AG09319 (cell line): ENCODE data around the gene EIF4A3.
A peak's percentile ranks its signal among the peaks of the same experiment; 100 is the strongest.

Experiments
- DNase-seq: peaks from one replicate; pipeline ENCODE4 v3.0.0-alpha.2; 2010; ENCODE audit warnings: low read depth; ENCODE audit errors: extremely low read depth
- TF ChIP-seq, protein P1 (sequence below): IDR thresholded peaks from 2 replicates; pipeline ENCODE4 v1.5.1; 2011; ENCODE audit warnings: low read depth, mild to moderate bottlenecking, inconsistent platforms, low read length, moderate library complexity

EIF4A3 gene

DNA sequence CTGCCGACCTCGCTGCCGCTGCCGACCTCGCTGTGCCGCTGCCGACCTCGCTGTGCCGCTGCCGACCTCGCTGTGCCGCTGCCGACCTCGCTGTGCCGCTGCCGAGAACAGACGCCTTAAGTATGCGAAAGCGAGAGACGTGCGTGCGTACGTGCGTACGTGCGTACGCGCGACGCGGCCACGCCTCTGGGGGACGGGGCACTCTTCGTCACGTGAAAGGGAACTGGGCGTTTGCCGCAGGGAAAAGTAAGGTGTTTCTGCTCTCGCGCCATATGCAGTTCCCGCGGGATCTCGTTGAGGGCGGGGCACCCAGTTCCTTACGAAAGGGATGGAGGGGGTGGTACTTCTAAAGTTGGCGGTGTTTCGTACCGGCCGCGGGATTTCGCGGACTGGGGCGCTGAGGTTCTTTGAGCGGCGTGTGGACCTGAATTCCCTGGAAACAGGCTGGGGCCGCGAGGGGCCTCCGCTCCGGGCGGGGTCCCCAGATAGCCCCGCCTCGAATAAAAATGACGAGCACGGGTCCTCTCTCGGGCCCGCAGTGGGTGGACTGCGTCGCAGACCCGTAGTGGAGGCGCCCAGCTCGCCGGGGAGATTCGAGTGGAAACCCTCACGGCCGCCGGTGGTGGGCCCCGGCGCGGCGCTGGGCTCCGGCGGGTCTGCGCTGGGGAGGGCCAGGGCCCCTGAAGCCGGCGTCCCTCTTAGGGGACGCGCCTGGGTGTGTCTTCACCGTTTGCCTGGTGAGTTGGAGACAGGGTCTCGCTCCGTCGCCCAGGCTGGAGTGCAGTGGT, at the start of gene EIF4A3:
Gene EIF4A3 (minus strand): TSS at position 94 of the 788 bp plus-strand sequence. CDS start 167 bp downstream, outside the sequence.
- TF ChIP-seq, protein P1, sequence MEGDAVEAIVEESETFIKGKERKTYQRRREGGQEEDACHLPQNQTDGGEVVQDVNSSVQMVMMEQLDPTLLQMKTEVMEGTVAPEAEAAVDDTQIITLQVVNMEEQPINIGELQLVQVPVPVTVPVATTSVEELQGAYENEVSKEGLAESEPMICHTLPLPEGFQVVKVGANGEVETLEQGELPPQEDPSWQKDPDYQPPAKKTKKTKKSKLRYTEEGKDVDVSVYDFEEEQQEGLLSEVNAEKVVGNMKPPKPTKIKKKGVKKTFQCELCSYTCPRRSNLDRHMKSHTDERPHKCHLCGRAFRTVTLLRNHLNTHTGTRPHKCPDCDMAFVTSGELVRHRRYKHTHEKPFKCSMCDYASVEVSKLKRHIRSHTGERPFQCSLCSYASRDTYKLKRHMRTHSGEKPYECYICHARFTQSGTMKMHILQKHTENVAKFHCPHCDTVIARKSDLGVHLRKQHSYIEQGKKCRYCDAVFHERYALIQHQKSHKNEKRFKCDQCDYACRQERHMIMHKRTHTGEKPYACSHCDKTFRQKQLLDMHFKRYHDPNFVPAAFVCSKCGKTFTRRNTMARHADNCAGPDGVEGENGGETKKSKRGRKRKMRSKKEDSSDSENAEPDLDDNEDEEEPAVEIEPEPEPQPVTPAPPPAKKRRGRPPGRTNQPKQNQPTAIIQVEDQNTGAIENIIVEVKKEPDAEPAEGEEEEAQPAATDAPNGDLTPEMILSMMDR, result no peak
- DNase-seq, result peak; percentile 99

DNA sequence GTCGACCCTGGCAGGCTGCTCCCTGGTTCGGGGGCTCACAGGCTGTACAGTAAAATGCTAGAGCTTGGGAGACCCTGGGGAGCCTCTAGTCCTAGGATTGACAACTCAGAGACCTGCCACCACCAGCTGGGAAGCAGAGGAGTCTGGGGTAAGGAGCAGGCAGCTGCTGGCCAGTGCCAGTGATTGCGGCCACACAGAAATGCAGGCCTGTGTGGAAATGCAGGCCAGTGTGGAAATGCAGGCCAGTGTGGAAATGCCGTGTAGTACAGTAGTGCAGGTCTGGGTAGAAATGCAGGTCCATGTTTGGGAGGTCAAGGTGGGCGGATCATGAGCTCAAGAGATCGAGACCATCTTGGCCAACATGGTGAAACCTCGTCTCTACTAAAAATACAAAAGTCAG, 49.7 kb upstream of the EIF4A3 start:
- DNase-seq, result no peak
- TF ChIP-seq, protein P1, result no peak

DNA sequence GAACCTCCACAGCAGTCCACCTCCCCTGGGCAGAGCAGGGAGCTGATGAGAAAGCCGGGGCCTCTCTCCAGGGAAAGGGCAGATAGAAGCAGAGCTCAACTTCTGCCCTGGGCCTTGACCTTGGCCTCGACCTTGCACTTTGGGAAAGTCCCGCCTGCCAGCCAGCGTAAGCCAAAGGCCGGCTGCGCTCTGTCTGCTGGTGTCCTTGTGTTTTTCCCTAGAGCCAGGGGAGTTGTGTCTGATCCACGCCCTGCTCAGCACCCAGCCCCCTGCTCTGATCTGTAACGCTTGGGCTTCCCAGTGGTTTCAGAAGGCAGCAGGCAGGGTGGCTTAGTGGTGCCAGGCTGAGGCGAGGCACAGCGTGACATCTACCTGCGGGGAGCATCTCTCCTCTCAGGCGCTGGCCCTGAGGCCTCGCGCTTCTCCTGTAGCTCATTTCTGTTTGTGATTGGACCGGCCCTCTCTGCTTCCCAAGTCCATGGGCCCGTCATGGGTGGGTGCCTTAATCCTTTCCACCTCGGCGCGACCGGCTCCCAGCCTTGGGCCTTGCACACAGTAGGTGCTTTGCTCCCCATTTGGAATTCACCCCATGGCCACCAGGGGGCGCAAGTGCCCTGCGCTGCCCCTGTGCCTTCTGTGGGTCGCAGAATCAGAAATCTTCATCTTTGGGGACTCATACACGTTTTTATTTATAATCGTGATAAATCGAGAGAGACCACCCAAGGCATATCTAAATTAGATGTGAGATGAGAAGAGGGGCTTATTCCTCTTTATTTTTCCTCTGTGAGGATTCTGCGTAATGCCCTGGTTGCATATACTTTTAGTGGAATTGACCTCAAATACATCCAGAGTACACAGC, 49.0 kb upstream of the EIF4A3 start:
- DNase-seq, result no peak
- TF ChIP-seq, protein P1, result peak; percentile 89

DNA sequence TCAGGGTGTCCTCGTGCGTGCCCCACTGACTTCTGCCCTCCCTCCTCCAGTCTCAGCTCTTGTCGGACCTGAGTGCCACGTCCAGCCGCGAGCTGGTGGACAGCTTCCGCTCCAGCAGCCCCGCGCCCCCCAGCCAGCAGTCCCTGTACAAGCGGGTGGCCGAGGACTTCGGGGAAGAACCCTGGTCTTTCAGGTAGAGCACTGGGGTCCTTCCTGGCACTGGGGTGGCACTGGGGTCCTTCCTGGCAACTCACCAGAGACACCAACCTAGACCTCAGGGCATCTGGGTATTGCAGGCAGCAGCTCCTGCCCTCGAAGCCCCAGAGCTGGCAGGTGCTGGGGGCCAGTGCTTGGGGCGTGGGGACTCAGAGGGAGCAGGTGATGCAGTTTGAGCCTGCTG, 48.2 kb upstream of the EIF4A3 start:
- TF ChIP-seq, protein P1, result no peak

DNA sequence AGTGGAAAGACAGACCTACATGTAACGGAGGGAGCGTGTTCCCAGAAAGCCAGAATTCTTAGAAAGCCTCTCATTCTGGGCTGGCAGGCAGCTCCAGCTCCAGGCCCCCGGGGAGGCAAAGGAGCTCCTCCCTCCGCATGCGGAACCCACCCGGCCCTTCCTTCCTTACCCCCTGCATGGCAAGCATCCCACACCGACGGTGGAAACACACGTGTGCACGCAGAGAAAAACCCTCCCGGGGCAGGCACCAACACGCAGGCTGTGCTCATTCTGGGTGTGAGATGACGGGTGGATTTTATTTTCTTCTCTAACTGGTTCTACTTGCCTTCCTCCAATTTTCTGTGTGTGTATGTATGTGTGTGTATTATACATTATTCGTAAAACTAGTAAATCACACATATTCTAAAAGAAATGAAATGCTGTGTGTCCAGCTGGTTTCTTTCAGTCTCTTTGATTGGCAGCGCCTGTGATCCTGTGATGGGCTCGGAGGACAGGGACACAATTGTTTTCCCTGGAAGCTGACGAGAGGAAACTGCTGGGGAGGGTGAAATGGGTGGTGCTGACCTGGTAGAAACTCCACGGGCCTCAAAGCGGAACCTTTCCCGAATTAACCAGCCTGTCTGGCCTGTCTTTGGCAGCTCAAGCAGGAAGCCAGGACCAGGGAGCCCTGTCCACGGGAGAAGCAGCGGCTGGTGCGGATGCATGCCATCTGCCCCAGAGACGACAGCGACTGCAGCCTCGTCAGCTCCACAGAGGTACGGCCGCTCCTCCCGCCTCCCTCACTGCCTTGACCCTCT, 45.1 kb upstream of the EIF4A3 start:
- no peak for DNase-seq
- TF ChIP-seq, protein P1, result no peak

More for the DNA sequence above, 48.2 kb upstream of the EIF4A3 start:
- DNase-seq, result no peak

DNA sequence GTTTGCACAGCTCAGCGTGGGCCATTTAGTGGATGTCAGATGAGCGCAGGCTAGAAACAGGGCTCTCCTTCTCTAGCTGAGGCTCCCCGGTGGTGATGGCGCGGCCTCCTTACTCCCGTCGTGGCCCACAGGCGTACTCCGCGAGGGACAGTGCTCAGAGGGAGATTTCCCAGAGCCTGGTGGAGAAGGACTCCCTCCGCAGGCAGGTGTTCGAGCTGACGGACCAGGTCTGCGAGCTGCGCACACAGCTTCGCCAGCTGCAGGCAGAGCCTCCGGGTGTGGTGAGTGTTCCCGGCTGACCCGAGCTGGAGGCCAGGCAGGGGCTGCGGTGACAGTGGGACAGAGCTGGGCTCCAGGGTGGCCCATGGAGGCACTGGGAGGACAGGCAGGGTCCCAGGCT, 44.3 kb upstream of the EIF4A3 start:
- TF ChIP-seq, protein P1, result no peak
- no peak for DNase-seq
